Measurements from ENCODE around the gene IRF3. TPM values are rescaled to one million over a fixed set of nuclear protein-coding genes. Genes with fewer than 3 reads are reported as not detected.
"Not testable (repeated sequence)": the region's sequence is repeated elsewhere in the genome, so short reads cannot be mapped to it uniquely, and the experiment has no call there.

The IRF3 gene
- total RNA-seq, 1 experiment from 2014 or later, result 107 TPM

DNA sequence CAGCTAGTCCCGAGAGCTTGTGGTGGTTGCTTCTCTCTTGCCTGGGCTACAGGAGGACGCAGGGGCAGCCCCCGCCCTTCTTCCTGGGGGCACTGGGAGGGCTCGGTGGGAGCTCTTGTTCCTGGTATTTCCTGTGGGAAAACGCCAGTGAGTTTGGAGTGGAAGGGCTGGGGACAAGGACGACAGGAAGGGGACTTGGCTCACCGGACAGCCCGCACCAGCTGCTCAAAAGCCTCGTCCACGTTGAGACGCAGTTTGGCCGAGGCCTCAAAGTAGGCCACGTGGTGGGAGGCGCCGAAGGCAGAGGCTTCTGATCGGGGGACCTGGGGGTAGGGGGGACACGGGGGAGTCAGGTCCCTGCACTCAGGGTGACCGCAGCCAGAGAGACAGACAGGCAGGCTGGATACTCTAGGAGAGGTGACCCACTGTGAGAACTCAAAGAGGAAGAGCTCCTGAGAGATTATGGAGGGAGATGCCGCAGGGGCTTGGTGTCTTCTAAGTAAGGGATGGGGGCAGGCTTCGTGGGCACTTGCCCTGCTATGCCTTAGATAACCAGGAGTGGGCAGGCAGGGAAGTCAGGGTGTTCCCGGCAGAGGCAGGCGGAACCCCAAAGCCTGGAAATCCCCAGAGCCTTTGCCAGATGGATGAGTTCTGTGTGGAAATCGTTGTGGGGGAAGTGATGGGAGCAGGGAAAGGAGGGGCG, 30.0 kb downstream of the IRF3 start:
- no peak overlapping the region for H3K4me3 ChIP-seq (ENCODE audit: insufficient read depth, low read depth, low read length)
- no peaks in the 10 kb centered on the region for H3K27me3 ChIP-seq (ENCODE audit: control insufficient read depth, insufficient read depth, low read length)
- peak; percentile 65 for DNase-seq

DNA sequence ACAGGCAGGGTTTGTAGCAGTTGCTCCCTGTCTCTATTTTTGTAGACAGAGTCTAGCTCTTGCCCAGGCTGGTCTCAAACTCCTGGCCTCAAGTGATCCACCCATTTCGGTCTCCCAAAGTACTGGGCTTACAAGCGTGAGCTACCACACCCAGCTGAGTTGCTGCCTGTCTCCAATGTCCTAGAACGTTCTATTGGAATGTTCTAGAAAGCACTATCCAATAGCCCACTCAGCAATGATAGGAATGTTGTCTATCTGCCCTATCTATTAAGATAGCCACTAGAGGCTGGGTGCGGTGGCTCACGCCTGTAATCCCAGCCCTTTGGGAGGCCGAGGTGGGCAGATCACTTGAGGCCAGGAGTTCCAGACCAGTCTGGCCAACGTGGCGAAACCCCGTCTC, 32.4 kb downstream of the IRF3 start:
- not testable (repeated sequence) for H3K4me3 ChIP-seq (ENCODE audit: insufficient read depth, low read depth, low read length); H3K36me3 ChIP-seq (replicated peaks; ENCODE audit: control insufficient read depth, insufficient read depth, low read length); DNase-seq; H3K27me3 ChIP-seq (ENCODE audit: control insufficient read depth, insufficient read depth, low read length)

More for the DNA sequence above, 30.0 kb downstream of the IRF3 start:
- no peaks in the 10 kb centered on the region for H3K36me3 ChIP-seq (replicated peaks; ENCODE audit: control insufficient read depth, insufficient read depth, low read length)

DNA sequence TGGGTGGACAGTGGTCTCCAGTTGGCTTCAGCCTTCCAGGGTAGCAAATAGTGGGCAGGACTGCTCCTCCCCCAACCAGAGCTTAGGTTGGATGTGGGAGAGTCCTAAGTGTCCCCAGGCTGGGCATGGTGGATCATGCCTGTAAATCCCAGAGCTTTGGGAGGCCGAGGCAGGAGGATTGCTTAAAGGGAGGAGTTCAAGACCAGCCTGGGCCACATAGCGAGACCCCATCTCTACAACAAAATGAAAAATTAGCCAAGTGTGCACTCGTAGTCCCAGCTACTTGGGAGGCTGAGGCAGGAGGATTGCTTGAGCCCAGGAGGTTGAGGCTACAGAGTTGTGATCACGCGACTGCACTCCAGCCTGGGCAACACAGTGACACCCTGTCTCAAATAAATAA, 33.1 kb downstream of the IRF3 start:
- no peak overlapping the region for H3K4me3 ChIP-seq (ENCODE audit: insufficient read depth, low read depth, low read length)
- no peaks in the 10 kb centered on the region for H3K27me3 ChIP-seq (ENCODE audit: control insufficient read depth, insufficient read depth, low read length)
- H3K36me3 ChIP-seq (replicated peaks; ENCODE audit: control insufficient read depth, insufficient read depth, low read length), result peaks cover 1% of the 10 kb centered on the region
- DNase-seq, result no peak

DNA sequence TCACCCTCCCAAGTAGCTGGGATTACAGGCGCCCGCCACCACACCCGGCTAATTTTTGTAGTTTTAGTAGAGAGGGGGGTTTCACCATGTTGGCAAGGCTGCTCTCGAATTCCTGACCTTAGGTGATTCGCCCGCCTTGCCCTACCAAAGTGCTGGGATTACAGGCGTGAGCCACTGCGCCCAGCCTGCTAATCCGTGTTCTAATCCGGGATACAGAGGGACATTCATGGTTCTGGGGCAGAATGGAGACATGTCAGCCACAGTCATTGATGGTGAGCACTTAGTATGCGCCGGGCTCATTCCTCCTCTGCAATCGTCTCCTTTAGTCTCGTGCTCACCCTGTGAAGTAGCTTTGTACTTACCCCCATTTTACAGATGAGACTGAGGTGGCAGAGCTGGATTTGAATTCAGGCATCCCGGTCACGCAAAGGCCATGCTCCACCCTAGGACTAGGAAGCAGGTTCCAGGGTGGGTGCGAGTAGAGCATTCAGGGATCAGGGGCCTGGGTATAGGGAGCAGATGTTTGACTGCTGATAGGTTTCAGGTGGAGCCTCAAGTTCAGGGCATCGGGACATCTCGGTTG, 34.0 kb downstream of the IRF3 start:
- Histone ChIP-seq H3K4me3 (ENCODE audit: insufficient read depth, low read depth, low read length) (no peak overlapping the region), H3K36me3 (replicated peaks; ENCODE audit: control insufficient read depth, insufficient read depth, low read length) (peaks cover 4% of the 10 kb centered on the region), H3K27me3 (ENCODE audit: control insufficient read depth, insufficient read depth, low read length) (no peaks in the 10 kb centered on the region)
- no peak for DNase-seq

DNA sequence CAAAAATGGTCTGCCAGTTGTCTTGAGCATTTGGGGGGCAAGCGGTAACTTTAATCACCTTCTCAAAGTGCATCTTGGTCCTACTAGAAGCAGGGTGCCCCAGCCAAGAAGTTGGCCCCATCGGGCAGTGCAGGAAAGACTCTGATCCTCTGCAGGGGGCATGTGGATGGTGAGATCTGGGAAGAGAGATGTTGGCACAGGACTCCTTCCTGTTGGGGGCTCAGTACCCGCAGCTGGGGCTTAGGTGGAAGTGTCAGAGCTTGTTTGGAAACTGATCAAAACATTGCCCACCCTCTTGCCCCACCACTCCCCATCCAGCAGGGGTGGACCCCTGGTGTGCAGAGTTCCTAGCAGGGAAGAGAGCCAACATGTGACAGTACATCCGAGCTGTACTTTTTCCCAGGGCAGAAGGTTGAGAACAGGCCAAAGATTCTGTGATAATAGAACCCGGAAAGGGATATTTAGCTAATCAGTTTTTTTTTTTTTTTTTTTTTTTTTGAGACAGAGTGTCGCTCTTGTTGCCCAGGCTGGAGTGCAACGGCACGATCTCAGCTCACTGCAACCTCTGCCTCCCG, 34.6 kb downstream of the IRF3 start:
- Histone ChIP-seq H3K27me3 (ENCODE audit: control insufficient read depth, insufficient read depth, low read length) (no peaks in the 10 kb centered on the region), H3K4me3 (ENCODE audit: insufficient read depth, low read depth, low read length) (no peak overlapping the region), H3K36me3 (replicated peaks; ENCODE audit: control insufficient read depth, insufficient read depth, low read length) (peaks cover 9% of the 10 kb centered on the region)
- peak; percentile 49 for DNase-seq

DNA sequence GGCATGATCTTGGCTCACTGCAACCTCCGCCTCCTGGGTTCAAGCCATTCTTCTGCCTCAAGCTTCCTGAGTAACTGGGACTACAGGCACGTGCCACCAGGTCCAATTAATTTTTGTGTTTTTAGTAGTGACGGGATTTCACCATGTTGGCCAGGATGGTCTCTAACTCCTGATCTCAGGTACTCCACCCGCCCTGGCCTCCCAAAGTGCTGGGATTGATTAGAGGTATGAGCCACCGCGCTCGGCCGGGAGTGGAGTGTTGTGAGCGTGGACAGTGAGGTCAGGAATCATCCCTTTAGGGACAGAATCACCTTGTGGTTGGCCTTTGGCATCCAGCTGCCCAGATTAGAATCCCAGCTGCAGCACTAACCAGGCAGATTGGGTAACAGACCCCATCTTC, 36.0 kb downstream of the IRF3 start:
- Histone ChIP-seq H3K4me3 (ENCODE audit: insufficient read depth, low read depth, low read length) (no peak overlapping the region), H3K36me3 (replicated peaks; ENCODE audit: control insufficient read depth, insufficient read depth, low read length) (peaks cover 9% of the 10 kb centered on the region), H3K27me3 (ENCODE audit: control insufficient read depth, insufficient read depth, low read length) (no peaks in the 10 kb centered on the region)
- no peak for DNase-seq

DNA sequence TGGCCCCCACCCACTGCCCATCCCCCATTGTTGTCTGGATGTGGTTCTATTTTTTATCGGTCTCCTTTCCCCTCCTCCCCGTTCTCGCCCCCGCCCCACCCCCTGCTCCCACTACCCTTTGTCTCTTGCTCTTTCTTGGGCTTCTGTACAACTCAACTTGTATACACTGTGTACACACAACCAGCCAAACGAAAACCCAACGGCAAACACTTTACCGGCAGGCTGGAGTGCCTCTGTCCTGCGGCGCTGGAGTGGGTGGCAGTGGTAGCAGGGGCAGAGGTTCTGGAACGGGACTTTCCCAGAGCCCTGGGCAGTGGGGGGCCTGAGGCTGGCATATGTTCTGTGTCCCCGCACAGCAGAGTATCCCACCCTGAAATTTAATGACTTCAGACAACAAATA, 39.4 kb downstream of the IRF3 start:
- no peak for DNase-seq
- Histone ChIP-seq H3K4me3 (ENCODE audit: insufficient read depth, low read depth, low read length) (no peak overlapping the region), H3K27me3 (ENCODE audit: control insufficient read depth, insufficient read depth, low read length) (no peaks in the 10 kb centered on the region), H3K36me3 (replicated peaks; ENCODE audit: control insufficient read depth, insufficient read depth, low read length) (peaks cover 13% of the 10 kb centered on the region)

DNA sequence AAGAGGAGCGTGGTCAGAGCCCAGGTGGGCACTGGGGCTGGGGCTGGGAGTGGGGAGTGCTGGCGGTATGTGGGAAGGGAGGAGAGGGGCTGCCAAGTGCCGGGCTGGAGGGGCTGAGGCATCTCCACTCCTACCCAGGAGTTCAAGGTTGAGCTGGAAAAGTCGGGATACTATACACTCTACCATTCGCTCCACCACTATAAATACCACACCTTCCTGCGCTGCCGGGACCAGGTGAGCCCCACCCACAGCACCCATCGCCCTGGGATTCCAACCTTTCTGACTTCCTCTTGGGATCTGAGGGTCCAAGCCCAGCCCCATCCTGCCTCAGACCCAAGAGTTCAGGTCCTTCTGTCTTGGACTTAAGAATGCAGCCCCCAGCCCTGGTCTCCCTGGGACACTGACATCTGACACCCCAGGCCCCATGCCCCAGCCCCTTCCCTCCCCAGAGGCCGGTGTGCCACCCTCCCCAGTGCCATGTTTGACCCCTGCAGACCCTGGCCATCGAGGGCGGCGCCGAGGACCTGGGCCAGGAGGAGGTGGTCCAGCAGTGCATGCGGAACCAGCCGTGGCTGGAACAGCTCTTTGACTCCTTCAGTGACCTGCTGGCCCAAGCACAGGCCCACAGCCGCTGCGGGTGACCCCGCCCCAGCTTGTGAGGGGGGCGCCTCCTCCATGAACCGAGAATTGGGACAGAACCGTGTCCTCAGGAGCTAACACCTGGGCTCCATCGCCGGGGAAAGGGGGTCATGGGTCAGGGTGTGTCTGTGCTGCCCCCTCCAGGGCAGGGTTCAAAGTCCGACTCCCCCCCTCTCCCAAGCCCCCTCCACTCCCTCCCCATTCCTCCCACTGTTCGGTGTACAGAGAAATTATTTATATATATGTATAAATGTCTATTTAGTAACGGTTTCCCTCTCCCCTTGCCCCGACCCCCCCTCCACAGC, 40.4 kb downstream of the IRF3 start:
- no peaks in the 10 kb centered on the region for H3K27me3 ChIP-seq (ENCODE audit: control insufficient read depth, insufficient read depth, low read length)
- H3K4me3 ChIP-seq (ENCODE audit: insufficient read depth, low read depth, low read length), result no peak overlapping the region
- peaks cover 14% of the 10 kb centered on the region for H3K36me3 ChIP-seq (replicated peaks; ENCODE audit: control insufficient read depth, insufficient read depth, low read length)
- peak; percentile 77 for DNase-seq

DNA sequence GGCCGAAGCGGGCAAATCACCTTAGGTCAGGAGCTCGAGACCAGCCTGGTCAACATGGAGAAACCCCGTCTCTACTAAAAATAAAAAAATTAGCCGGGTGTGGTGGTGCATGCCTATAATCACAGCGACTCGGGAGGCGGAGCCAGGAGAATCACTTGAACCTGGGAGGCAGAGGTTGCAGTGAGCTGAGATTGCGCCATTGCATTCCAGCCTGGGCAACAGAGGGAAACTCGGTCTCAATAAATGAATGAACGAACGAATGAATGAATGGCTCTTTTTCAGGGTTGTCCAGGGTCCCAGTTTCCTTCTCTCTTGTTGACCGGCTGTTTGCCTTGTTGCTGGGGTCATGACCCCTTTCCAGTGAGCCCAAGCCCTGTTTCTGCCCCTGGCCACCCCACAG, 47.8 kb downstream of the IRF3 start:
- DNase-seq; H3K4me3 ChIP-seq (ENCODE audit: insufficient read depth, low read depth, low read length); H3K27me3 ChIP-seq (ENCODE audit: control insufficient read depth, insufficient read depth, low read length): not testable (repeated sequence)
- peaks cover 38% of the 10 kb centered on the region for H3K36me3 ChIP-seq (replicated peaks; ENCODE audit: control insufficient read depth, insufficient read depth, low read length)

DNA sequence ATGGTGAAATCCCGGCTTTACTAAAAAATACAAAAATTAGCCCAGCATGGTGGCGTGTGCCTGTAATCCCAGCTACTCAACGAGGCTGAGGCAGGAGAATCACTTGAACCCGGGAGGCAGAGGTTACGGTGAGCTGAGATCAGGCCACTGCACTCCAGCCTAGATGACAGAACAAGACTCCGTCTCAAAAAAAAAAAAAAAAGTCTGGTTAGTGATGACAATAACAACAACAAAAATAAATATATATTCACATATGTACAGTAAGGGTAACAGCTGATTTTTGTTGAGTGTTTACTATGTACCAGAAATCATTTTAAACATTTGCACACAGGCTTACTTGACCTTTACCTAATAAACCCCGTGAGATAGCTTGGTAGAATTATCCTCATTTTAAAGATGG, 48.7 kb downstream of the IRF3 start:
- Histone ChIP-seq H3K27me3 (ENCODE audit: control insufficient read depth, insufficient read depth, low read length) (no peaks in the 10 kb centered on the region), H3K36me3 (replicated peaks; ENCODE audit: control insufficient read depth, insufficient read depth, low read length) (peaks cover 38% of the 10 kb centered on the region), H3K4me3 (ENCODE audit: insufficient read depth, low read depth, low read length) (no peak overlapping the region)
- no peak for DNase-seq

DNA sequence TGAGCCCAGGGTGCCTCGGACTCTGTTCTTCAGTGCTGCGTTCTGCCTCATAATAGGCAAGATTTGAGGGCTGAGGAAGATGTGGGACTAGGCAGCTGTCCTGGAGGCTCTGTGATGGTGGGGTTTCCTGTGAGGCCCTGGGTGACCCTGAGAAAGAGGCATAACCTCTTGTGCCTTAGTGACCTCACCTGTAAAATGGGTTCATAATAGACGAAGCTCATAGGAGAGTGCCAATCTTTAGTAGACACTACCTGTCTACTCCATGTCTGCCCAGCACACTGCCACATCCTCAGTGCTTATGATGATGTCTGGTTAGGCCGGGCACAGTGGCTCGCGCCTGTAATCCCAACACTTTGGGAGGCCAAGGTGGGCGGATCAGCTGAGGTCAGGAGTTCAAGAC, 49.1 kb downstream of the IRF3 start:
- H3K27me3 ChIP-seq (ENCODE audit: control insufficient read depth, insufficient read depth, low read length), result no peaks in the 10 kb centered on the region
- no peak for DNase-seq
- H3K36me3 ChIP-seq (replicated peaks; ENCODE audit: control insufficient read depth, insufficient read depth, low read length), result peaks cover 35% of the 10 kb centered on the region
- no peak overlapping the region for H3K4me3 ChIP-seq (ENCODE audit: insufficient read depth, low read depth, low read length)

DNA sequence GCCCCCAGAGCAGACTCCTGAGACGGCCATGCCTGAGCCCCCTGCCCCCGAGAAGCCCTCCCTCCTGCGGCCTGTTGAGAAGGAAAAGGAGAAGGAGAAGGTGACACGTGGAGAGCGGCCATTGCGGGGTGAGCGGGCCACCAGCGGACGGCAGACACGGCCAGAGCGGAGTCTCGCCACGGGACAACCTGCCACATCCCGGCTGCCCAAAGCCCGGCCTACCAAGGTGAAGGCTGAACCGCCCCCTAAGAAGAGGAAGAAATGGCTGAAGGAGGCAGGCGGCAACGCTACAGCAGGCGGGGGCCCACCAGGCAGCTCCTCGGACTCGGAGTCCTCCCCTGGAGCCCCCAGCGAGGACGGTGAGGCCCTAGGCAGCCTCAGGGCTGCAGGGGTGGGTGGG, 49.8 kb downstream of the IRF3 start:
- H3K27me3 ChIP-seq (ENCODE audit: control insufficient read depth, insufficient read depth, low read length), result no peaks in the 10 kb centered on the region

DNA sequence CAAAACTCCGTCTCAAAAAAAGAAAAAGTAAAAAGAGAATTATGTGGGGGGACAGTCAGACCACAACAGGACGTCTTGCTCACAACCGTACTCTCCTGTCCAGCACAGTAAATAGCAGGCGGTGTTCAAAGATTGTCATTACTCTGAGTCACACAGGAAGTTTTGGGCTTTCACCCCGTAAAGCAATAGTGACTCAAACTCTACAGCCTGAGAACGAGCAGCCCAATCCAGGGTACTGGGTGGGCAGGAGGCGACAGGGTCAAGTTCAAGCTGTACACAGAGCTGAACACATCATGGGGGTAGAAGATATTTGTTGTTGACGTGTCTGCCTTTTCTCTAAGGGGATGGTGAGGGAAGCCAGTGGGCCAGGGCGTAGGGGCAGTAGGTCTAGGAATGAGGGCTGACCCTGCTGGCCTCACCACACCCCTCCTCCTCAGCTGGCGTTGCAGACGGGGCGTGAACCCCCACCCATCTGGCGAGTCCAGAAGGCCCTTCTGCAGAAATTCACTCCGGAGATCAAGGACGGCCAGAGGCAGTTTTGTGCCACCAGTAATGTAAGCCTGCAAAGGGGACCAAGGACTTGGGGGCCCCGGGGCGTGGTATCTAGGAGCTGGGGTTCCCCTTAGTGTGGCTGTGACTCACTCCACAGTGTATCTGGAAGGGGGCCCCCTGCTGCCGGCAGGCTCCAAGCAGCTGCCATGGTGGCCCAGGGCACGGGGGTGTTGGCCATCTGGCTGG, 51.4 kb downstream of the IRF3 start:
- H3K27me3 ChIP-seq (ENCODE audit: control insufficient read depth, insufficient read depth, low read length), result no peaks in the 10 kb centered on the region

More for the DNA sequence above, 49.8 kb downstream of the IRF3 start:
- no peak overlapping the region for H3K4me3 ChIP-seq (ENCODE audit: insufficient read depth, low read depth, low read length)
- DNase-seq, result no peak
- H3K36me3 ChIP-seq (replicated peaks; ENCODE audit: control insufficient read depth, insufficient read depth, low read length), result peaks cover 36% of the 10 kb centered on the region

DNA sequence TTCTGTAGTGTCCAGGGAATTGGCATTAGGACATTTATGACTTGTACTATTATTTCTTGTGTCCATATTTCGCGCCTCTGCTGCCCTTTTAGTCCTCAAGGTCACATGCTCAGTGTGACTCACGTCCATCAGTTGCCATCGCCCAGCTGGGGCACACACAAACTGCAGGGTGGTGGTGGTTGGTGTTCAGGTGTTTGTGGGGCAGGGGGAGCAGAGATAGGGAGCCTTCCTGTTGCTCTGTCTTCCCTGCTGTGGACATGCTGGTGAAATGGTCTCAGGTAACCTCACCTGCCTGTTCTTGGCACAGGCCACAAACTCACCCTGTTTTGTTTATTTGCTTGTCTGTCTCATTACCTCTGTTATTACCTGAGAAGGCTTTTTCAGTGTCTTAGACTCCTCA, 52.3 kb downstream of the IRF3 start:
- DNase-seq, result peak; percentile 33
- H3K36me3 ChIP-seq (replicated peaks; ENCODE audit: control insufficient read depth, insufficient read depth, low read length), result peaks cover 34% of the 10 kb centered on the region
- no peak overlapping the region for H3K4me3 ChIP-seq (ENCODE audit: insufficient read depth, low read depth, low read length)
- H3K27me3 ChIP-seq (ENCODE audit: control insufficient read depth, insufficient read depth, low read length), result no peaks in the 10 kb centered on the region

More for the DNA sequence above, 51.4 kb downstream of the IRF3 start:
- Histone ChIP-seq H3K36me3 (replicated peaks; ENCODE audit: control insufficient read depth, insufficient read depth, low read length) (peaks cover 33% of the 10 kb centered on the region), H3K4me3 (ENCODE audit: insufficient read depth, low read depth, low read length) (no peak overlapping the region)
- DNase-seq, result peak; percentile 60

All from H7 (cell line).